Nephron progenitor cell (in vitro differentiated cells): ENCODE results near the gene SLC6A2.

Source experiments
- DNase-seq: peaks from one replicate; pipeline ENCODE4 v3.0.0; 2021
- H3K27ac Mint-ChIP-seq: 2 replicates; pipeline ENCODE4 v1.8.0; 2021; ENCODE audit warnings: mild to moderate bottlenecking, moderate library complexity, mixed read lengths
- H3K27me3 Mint-ChIP-seq: 2 replicates; pipeline ENCODE4 v1.8.0; 2021; ENCODE audit warnings: mild to moderate bottlenecking, low read depth, mixed read lengths; ENCODE audit not compliant: poor library complexity
- H3K36me3 Mint-ChIP-seq: 2 replicates; pipeline ENCODE4 v1.8.0; 2021; ENCODE audit warnings: low read depth, mixed read lengths
- H3K4me1 Mint-ChIP-seq: 2 replicates; pipeline ENCODE4 v1.8.0; 2021; ENCODE audit warnings: mixed read lengths
- H3K4me3 Mint-ChIP-seq: 2 replicates; pipeline ENCODE4 v1.8.0; 2021; ENCODE audit warnings: mild to moderate bottlenecking, moderate library complexity, mixed read lengths
- H3K9me3 Mint-ChIP-seq: 2 replicates; pipeline ENCODE4 v1.8.0; 2021; ENCODE audit warnings: mild to moderate bottlenecking, moderate library complexity, mixed read lengths
- TF ChIP-seq, protein P1 (sequence below): fragments of 200-600 bp; sonication (generic); IDR thresholded peaks from 2 replicates; pipeline ENCODE4 v1.5.0; 2021; ENCODE audit warnings: antibody characterized with exemption

SLC6A2 gene

DNA sequence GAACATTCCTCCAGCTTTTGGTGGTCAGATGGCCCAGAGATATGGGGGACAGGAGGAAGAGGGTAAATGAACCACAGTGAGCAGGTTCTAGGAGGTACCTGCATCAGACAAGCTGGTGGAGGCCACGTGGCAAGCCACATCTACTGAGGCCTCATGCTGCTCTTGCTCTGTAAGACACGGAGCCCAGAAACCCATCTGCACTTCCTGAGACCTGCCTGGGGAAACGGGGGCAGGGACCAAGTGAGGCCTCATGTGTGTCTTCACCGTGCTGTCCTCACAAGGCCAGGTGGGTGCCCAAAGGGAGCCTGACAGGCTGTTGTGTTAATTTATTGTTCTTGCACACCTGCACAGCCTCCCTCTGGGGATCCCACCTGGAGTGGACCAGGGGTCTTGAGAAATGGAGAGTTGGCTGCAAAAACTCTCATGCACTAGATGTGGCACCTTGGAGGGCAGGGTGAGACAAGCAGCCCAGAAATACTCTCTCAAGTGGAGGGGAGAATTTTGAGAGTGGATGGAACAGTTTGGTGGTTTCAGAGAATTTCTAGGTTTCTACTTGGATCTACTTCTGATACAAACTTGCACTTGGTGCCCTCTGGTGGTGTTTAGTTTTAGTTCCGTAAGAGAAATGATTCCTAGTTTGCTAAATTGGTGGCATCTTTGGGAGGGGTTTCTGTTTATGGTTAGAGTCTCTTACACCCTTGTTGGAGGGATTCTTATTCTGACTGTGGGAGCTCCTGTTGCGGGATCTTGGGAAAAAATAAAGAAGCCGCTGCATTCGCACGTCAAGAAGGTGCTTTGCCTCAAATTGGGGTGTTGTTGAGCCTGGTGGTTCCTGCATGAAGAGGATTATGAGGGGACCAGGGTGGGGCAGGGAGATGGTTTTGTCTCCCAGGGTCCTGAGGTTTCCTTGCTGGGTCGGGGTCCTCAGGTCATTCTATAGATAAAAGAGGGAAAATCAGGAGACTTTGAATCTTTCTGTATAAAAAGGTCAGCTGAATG lies 47.5 kb downstream of the SLC6A2 start:
- H3K36me3 Mint-ChIP-seq: no peaks in the 10 kb centered on the region
- no peak overlapping the region for H3K27ac Mint-ChIP-seq
- H3K9me3 Mint-ChIP-seq: no peaks in the 10 kb centered on the region
- TF ChIP-seq, protein P1, sequence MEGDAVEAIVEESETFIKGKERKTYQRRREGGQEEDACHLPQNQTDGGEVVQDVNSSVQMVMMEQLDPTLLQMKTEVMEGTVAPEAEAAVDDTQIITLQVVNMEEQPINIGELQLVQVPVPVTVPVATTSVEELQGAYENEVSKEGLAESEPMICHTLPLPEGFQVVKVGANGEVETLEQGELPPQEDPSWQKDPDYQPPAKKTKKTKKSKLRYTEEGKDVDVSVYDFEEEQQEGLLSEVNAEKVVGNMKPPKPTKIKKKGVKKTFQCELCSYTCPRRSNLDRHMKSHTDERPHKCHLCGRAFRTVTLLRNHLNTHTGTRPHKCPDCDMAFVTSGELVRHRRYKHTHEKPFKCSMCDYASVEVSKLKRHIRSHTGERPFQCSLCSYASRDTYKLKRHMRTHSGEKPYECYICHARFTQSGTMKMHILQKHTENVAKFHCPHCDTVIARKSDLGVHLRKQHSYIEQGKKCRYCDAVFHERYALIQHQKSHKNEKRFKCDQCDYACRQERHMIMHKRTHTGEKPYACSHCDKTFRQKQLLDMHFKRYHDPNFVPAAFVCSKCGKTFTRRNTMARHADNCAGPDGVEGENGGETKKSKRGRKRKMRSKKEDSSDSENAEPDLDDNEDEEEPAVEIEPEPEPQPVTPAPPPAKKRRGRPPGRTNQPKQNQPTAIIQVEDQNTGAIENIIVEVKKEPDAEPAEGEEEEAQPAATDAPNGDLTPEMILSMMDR: peak; percentile 49
- H3K27me3 Mint-ChIP-seq: peaks cover 18% of the 10 kb centered on the region
- no peak overlapping the region for H3K4me3 Mint-ChIP-seq
- peaks cover 9% of the 10 kb centered on the region for H3K4me1 Mint-ChIP-seq
- peak; percentile 19 for DNase-seq

DNA sequence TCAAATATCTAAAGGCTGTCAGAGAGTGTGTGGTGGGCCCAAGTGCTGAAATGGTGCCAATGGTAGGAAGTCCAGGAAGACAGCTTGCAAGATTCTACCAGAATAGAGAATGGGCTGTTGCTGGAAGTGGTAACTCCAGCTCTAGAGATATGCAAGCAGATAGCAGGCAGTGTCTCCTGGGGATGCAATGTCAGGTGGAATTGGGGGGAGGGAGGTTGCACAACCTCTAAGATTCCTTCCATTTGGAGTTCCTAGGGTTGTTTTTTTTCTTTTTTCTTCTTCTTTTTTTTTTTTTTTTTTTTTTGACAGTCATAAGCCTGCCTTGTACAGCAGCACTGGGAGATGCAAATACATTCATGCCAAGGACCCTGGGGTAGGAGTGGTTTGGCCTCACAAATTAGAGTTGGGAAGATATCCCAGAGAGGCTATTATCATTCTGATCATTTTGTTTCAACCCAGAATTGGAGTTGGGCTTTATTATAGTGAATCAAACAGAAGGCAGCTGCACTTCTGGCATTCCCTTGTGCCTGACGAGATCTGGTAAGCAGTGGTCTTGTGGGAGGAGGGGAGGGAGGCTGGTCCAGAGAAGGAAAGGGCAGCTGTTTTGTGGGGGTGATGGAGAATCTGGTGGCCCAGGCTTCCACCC lies 51.1 kb downstream of the SLC6A2 start:
- H3K4me1 Mint-ChIP-seq: no peaks in the 10 kb centered on the region
- no peaks in the 10 kb centered on the region for H3K36me3 Mint-ChIP-seq
- TF ChIP-seq, protein P1: no peak
- no peak overlapping the region for H3K27ac Mint-ChIP-seq
- no peaks in the 10 kb centered on the region for H3K9me3 Mint-ChIP-seq
- no peak overlapping the region for H3K4me3 Mint-ChIP-seq
- peaks cover 14% of the 10 kb centered on the region for H3K27me3 Mint-ChIP-seq
- no peak for DNase-seq

DNA sequence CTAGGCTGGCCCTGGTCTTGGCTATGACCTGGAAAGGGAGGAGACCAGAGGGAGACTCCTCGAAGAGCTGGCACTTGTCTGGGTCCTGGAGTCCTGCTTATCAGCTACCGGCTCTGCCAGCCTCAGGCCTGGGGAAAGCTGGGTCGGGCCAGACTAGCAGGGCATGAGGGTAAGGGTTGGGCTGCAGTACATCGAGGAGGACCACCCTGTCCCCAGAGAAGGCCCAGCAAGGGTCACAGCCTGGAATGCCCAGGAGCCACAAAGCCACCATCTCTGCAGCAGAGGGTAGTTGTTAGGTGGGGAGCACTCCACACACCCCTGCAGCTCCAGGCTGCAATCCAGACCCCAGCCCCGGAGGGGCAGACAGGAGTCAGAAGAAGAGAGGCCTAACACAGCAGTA lies 54.0 kb downstream of the SLC6A2 start:
- no peak for DNase-seq
- no peaks in the 10 kb centered on the region for H3K36me3 Mint-ChIP-seq
- no peak overlapping the region for H3K4me3 Mint-ChIP-seq
- no peaks in the 10 kb centered on the region for H3K9me3 Mint-ChIP-seq
- H3K4me1 Mint-ChIP-seq: no peaks in the 10 kb centered on the region
- TF ChIP-seq, protein P1: no peak
- peaks cover 18% of the 10 kb centered on the region for H3K27me3 Mint-ChIP-seq
- no peak overlapping the region for H3K27ac Mint-ChIP-seq

DNA sequence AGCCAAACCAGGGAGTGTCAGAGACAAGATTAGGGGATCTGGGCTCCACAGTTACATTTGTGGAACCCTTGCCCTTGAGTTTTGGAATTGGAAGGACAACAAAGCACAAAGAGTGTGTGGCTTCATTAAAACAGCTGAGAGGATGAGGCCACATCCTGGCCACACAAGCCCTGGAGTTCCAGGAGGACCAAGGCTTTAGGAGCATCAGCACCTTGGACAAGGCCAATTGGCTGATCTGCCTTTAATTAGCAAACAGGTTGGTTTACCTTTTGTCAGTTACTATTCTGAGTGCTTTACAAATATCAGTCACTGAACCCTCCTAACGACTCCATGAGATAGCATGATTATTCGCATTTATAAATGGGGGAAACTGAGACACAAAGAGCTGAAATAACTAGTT lies 54.7 kb downstream of the SLC6A2 start:
- H3K27ac Mint-ChIP-seq: no peak overlapping the region
- no peaks in the 10 kb centered on the region for H3K4me1 Mint-ChIP-seq
- H3K4me3 Mint-ChIP-seq: no peak overlapping the region
- TF ChIP-seq, protein P1: no peak
- no peaks in the 10 kb centered on the region for H3K9me3 Mint-ChIP-seq
- peak; percentile 39 for DNase-seq
- H3K36me3 Mint-ChIP-seq: no peaks in the 10 kb centered on the region
- peaks cover 18% of the 10 kb centered on the region for H3K27me3 Mint-ChIP-seq

DNA sequence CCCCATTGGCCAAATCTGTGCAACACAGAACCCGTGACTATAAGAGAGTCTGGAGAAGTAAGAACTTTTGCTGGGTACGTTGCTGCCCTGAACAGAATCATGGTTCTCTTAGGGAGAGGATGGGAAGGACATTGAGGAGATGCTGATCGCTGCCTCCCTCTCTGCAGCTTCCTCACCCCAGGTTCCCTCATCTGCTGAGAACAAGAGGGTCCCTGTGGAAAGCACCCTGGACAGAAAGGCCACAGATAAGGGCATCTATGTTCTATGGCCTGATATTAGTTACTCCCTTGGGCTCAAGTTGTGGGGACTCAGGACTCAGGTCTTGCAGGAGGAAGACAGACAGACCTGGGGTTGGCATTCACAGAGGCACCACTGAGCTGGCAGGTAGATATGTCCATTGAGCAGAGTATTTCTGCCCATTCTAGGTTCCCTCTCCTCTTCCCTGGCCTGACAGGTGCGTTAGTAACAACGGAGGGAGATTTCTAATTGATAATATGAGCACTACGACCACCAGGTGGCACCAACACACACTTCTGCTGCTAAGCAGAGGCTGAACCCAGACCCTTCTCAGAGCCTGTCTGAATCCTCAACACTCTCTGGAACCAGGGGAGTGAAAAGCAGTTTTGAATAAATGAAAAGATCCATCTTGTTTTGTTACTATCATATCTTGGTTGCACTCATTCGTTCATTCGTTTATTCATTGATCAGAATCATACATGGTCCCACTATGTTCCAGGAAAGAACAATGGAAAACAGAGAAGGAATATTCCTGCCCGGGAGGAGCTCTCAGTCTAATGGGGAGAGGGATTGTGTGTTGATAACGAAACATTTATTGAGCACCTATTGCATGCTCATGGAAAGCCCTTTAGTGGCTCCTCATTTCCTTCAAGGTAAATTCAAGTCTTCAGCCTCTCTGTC lies 56.4 kb downstream of the SLC6A2 start:
- Mint-ChIP-seq H3K27ac (no peak overlapping the region), H3K4me3 (no peak overlapping the region), H3K9me3 (no peaks in the 10 kb centered on the region), H3K4me1 (no peaks in the 10 kb centered on the region), H3K36me3 (no peaks in the 10 kb centered on the region), H3K27me3 (peaks cover 18% of the 10 kb centered on the region)
- TF ChIP-seq, protein P1: peak; percentile 72
- peak; percentile 81 for DNase-seq
